Femur (tissue), 1 donor: ENCODE results near the gene C21orf91.
A peak's percentile ranks its signal among the peaks of the same experiment; 100 is the strongest.

Source experiments
- DNase-seq: peaks from one replicate; pipeline ENCODE4 v3.0.0-alpha.2; 2017

Gene C21orf91

DNA sequence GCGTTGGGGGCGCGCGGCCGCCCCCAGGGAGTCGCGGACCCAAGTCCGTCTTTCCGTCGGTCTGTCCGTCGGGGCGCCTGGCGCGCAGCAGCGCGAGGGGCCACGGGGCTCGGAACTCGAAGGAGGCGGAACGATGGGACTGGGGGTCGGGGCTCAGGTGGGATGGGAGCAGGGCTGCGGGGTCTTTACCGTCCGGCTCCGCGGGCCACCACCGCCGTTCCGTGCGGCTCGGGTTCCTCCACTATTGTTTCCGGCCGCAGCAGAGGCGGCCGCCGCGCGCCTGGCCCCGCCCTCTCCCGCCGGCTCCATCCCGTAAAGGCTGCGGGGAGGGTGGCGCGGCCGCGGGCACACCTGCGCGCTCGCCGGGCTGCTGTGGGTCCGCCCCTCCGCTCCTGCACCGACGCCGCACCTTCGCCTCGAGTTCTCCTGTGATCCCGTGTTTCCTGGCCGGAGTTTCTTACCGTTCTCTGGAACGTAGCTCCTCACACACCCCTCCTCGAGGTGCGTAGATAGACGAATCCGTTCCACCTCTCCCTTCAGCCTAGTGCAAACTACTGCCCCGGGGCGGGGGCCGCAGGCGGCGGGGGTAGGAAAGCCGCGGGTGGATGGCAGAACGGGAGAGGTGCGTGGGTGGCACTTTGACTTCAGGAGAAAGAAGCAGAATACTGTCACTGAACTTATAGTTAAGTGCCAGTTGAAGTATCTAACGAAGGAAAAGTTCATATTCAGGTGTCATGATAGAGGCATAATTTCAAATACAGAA lies at the start of gene C21orf91:
Gene C21orf91 (minus strand): TSS at position 243 of the 763 bp plus-strand sequence. CDS start 1,038 bp downstream, outside the sequence.
- peak; percentile 93 for DNase-seq

DNA sequence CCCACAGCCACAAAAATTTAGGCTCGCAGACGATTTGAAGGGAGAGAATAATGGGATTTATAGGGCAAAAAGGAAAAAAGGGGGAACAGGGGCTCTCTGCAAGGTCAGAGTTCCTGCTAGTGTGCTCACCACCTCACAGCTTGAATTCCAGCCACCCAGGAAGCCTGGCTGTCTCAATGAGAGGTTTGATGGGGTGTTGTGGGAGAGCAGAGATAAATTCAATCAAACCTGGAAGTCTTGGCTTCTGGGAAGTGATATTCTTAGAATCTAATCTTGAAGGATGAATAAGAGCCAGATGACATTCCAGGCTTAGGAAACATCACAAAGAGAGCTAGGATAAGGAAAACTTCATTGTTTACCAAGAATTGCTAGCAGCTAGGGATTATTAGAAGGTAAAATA lies 47.4 kb upstream of the C21orf91 start:
- no peak for DNase-seq

DNA sequence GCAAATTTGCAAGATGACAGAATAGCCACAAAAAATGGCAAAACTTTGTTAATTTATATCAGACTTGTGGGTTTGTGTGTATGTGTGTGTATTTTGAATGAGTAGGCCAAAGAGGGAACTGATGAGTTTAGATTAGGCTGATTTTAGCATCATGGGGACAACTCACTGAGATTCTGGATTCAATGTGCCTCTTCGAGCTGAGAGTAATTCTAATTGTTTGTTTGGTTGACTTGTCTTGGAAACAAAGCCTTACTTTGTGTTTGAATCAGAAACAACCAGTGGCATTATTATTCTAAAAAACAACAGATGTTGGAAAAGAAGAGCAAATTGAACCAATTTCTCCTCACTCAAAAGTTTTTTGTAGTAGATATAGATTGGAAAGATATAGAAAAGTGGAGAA lies 40.5 kb upstream of the C21orf91 start:
- DNase-seq = no peak

DNA sequence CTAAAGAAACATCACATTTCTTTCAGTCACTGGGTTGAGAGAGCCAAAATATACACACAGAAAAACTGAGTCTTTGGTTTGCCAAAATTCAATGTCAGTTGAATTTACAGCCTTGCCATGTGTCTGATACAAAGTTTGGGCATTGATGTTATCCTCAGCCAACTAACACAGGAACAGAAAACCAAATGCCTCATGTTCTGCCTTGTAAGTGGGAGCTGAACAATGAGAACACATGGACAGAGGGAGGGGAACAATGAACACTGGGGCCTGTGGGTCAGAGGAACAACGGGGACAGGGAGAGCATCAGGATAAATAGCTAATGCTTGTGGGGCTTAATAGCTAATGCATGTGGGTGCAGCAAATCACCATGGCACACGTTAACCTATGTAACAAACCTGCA lies 39.6 kb upstream of the C21orf91 start:
- DNase-seq = no peak

DNA sequence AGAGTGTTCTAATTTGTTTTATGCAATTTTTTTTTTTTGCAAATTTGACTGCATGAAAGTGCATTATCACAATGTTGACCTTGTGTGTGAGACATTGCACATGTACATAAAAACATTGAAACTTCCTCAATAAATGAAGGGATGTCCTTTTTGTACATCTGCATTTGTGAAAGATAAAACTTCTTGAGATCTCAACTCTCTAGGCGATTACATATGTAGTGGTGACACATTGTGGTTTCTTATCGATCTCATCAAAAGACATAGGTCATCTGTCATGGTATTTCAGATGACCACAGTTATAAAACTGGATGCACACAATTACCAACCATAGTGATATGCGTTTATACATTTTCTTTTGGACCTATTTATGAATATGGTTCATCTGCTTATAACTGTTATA lies 35.6 kb upstream of the C21orf91 start:
- DNase-seq = no peak

DNA sequence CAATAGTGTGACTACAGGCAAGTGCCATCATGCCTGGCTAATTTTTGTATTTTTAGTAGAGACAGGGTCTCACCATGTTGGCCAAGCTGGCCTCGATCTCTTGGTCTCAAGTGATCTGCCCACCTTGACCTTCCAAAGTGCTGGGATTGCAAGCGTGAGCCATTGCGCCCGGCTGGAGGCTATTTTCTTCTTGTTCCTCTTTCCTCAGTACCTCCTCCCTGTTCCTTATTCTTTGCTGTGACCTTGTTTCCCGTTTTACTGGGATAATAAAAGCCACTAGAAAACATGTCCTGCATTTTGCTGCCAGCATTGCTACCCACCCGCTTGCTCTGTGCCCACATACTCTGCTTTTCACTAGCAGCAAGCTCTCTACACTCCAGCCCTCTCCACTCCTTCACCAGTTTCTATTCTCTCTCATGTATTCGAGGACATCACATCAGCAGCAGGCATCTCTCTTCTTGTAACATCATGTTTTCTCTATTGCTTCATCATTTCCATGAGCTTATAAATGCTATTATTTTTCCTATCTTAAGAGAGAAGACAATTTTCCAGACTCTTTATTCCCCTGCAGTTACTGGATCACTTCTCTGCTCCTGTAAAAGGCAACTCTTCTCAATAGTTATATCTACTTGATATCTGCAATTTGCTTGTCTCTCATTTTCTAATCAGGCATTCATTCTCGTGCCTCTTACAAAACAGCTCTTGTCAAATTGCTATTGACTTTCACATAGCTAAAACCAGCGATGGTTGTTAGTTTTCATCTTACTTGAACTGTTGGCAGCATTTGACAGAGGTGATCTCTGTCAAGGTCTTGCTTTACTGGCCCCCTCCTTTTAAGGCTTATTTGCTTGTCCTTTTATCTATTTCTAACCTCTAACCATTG lies 34.5 kb upstream of the C21orf91 start:
- DNase-seq = no peak

DNA sequence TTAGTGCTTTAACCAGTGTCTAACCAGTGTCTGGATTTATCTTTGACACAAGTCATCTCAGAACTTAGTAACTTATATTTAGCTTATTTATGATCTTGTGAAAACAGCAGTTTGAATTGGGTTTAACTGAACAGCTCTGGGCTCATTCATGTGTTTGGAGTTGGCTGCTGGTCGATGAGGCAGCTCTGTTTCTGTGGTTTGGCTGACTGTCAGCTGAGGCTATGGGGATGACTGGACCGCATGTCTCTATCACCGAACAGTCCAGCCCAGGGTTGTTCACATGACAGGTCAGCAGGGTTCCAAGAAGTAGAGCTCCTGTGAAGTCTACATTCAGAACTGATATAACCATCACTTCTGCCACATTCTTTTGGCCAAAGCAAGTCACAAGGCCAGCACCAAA lies 29.1 kb upstream of the C21orf91 start:
- peak; percentile 49 for DNase-seq

DNA sequence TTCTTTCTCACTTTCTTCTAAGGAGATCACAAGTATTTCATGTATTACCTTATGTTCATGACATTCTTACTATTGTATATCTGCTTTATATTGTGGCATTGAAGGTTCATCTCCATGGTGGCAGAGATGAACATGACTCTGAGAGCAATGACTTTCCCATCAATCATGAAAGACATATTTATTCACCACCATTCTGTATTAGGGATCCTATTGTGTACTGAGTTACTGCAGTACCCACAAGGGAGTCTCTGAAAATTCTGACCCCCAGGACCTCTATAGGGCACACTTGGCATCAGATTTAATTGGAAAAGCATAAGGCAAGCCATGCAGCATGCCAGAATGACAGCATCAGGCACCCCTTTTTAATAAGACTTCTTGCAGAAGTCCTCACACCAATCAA lies 21.9 kb upstream of the C21orf91 start:
- no peak for DNase-seq

DNA sequence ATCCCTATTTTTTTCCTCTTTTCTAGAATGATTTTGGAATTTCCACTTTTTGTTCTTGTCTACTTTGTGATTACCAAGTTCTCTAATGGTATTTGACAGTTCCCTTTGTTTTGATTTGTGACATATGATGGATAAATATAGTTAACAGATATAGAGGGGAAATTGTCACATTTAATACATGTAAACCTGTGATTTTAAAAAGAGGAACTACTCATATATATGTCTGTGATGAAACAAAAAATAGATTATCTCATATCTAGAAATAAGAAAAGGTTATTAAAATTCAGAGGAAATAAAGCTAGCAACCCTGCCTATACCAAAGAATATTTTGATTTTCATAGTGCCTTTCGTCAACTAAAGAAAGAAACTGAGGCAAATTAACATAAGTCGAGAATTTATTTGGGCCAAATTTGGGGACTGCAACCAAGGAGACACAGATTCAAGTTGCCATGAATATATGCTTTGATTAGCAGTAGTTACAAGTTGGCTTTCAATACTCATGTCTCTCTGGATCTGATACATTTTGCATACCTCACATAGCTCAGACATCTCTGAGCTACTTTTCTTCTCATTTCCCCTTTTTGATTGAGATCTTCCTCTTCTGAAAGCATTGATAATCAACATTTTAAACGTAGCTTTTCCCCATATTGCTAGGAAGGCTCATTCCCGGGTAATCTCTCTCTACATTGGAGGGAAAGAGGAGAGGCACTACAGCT lies 15.6 kb upstream of the C21orf91 start:
- no peak for DNase-seq

DNA sequence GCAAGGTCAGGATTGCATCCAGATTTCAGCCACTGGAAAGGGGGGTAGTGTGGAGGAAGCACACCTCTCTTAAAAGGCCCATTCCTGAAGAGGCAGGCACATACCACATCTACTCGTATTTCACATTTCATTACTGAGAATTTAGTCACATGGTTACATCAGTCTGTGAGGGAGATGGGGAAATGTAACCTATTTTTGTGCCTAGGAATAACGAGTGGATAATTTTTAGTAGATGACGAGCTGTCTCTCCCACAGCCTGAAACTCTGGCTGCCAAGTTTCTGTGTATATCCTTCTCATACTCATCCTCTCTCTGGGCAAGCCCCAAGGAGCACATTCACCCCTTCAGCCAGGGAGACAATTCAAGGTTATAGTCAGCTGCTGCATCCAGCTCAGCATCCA lies 10.3 kb upstream of the C21orf91 start:
- DNase-seq = no peak

DNA sequence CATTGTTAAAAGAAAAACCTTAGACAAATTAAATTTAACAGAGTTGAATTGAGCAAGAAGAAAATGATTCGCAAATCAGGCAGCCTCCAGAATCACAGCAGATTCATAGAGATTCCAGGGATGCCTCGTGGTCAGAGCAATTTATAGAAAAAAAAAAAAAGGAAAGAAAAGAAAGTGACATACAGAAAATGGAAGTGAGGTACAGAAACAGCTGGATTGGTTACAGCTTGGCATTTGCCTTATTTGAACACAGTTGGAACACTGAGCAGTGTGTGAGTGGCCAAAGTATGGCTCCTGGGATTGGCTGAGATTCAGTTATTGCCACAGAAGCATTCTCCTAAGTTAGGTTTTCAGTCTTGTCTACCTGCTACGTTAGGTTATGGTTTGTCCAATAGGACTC lies 9.1 kb upstream of the C21orf91 start:
- no peak for DNase-seq

DNA sequence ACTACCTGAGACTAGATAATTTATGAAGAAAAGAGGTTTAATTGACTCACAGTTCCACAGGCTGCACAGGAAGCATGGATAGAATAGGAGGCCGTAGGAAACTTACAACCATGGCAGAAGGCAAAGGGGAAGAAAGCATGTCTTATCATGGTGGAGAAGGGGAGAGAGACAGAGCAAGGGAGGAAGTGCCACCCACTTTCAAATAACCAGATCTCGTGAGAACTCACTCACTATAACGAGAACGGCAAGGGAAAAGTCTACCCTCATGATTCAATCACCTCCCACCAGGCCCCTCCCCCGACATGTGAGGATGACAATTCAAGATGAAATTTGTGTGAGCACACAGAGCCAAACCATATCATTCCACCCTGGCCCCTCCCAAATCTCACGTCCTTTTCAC lies 4.7 kb upstream of the C21orf91 start:
- no peak for DNase-seq

DNA sequence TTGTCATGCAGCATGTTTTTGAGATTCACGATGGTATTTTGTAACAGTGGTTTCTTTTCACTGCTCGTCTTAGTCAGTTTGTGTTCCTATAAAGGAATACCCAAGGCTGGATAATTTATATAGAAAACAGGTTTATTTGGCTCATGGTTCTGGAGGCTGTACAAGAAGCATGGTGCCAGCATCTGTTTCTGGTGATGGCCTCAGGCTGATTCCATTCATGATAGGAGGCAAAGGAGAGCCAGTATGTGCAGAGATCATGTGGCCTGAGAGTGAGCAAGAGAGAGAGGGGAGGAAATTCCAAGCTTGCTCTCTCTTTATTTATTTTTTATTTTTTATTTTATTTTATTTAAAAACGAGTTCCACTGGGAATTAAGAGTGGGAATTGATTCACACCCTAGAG lies 2.0 kb upstream of the C21orf91 start:
- no peak for DNase-seq

DNA sequence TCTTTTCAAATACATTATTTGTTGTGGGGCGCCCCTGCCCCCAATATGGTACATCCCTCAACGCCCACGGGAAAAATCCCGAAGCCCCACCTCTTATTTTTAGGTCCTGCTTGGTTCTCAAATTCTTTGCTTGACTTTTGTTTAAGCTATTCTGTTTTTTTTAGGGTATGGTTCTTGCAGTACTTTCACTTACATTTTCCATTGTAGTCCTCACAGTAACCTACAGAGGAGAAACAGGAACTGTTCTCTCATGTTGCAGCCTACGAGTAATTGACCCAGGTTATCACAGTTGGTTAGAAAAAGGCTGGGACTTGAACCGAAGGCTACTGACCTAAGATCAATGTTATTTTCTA lies 697 bp upstream of the C21orf91 start:
- no peak for DNase-seq

DNA sequence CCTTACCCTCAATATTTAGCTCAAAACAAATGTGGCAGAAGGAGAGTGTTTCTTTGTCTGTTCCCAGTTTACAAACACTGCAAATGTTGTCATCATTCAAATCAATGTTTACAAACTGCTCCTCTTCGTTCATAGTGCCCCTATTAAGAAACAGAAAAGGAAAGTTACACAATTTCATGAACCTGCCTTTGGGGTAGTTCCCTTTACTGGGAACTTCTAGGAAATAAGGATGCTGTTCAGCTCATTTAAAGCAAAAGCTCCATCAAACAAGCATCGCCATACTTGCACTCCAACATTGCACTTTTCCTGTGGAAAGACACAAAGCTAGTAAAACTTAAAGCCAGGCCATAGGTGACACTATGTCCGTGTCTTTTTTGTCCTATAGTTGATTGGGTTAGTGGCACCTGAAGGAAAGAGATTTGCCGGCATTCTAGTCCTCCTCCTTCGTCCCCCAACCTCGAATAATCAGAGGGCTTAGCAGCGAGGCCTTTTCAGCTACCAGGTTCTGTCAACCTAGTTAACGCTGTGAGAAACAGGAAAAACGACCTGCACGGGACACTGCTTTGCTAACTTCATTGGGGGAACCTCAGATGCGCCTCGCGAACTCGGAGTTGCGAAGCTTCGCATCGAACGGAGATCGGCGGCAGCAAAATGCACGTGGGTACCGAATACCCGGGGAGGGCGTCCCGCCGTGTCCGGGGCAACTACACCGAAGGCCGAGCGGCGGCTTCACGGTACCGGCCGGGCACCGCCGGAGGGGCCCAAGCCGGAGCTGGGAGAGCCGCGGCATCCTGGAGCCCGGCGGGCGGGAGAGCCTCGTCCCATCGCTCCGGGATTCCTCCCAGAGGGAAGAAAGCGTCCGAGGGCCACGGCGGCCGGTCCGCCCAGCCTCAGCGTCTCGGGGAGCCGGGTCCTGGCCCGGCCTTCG lies 706 bp downstream of the C21orf91 start:
- DNase-seq = peak; percentile 55

DNA sequence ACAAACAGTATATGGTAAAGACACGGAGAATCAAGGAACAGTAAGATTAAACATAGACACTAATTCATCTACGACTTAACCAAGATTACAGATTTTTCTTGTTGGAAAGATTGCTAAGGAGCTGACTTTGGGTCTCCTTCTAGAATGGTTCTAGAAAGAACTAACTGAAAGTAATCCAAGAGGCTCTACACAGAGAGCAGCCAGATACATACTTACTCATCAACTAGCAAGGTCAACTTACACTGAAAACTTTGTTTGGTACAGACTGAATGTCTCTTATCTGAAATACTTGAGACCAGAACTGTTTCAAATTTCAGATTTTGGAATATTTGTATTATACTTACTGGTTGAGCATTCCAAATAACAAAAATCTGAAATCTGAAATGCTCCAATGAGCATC lies 5.8 kb downstream of the C21orf91 start:
- DNase-seq = no peak

DNA sequence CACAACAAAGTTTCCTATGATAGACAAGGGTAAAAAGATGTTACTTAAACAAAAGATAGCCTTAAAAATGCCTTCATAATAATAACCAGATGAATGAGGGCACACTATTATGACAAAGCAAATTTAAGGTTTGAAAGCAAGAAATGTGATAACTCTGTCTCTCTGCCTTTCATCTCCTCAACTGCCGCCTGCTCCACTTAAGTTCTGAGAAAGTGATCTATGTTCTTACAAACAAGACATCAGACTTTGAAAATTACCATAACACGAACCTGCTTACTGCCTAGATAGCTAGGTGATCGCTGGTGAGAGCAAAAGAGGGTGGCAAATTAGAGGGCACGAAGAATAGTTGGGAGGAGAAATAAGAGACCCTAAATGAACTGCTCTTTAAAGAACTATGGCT lies 13.2 kb downstream of the C21orf91 start:
- no peak for DNase-seq

DNA sequence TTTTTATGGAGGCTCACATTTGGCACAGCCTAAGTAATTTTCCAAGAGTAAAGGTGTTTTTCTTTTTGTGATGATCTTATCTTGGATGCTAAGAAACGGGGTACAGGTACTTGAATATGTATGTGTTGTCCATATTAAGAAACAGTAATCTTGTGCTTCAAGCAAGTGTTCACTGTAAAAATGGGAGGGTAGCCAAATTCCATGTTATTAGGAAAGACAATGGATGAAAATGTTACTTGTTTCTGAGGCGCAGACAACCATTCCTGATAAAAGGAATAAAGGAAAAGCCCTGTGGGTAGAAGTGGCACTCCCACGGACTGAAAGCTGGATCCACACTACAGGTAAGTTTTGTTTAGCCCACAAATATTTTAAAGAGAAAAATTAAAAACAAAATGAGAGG lies 15.6 kb downstream of the C21orf91 start:
- no peak for DNase-seq

DNA sequence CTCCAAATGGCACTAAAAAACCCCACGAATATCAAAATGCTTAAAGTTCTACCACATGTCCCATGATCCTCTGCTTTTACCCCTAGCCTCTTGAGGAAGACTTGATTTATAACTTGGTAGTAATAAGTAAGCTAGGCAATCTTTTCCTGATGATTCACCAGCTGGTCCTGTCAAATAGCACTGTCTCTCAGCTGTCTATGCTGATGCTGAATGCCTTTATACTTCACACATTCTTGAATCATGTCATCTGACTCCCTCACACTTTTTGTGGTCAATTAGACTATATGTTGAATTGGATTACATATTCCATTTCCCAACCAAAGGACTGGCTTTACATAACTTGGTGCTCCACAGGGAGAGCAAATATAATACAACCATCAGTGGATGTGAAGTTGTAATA lies 16.6 kb downstream of the C21orf91 start:
- no peak for DNase-seq

DNA sequence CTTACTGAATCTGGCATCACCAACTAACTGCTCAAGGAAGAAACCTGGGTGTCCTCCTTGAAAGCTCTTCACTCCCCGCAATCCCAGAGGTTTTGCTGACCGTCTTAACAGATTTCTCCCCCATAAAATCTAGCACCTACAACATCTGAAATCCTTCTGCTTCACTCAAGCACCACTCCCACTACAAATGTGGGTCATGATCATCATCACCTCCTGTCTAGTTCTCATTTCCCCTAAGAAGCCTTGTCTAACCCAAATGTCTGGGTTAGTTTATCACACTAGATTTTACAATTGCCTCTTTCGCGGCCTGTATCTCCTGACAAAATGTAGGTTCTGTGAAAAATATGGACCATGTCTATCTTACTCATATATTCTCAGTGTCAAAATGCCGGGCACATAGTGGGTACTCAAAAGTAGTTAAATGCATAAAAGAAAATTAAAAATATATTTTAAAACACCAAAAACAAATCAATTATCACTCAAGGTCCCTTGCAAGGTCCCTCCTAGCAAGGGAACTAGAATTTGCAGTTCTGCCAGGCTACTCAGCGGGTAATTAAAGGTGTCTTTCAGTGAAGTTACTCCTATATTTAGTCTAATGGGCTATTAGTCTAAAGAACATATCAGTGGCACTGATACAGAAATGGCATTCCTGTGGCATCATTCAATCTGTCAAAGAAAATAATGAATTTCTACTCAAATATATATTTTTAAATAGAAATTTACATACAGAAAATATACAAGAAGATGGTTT lies 19.6 kb downstream of the C21orf91 start:
- no peak for DNase-seq

DNA sequence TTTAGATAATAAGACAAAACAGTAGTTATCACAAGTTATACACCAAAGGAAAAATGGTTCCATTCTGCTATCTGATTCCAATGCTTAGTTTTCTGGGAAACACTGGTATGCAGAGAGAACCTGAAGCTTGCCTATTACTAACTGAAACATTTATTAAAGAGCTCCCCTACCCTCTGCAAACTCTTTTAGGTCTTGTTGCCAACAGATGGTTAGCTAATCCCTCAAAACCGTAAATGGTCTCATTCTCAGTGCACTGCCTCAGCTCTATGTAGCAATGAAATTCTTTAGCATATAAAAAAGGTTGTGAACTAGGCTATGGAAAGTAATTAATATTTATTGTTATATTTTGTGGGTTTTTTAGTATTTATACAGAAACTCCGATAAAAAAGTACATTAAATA lies 20.4 kb downstream of the C21orf91 start:
- DNase-seq = no peak

DNA sequence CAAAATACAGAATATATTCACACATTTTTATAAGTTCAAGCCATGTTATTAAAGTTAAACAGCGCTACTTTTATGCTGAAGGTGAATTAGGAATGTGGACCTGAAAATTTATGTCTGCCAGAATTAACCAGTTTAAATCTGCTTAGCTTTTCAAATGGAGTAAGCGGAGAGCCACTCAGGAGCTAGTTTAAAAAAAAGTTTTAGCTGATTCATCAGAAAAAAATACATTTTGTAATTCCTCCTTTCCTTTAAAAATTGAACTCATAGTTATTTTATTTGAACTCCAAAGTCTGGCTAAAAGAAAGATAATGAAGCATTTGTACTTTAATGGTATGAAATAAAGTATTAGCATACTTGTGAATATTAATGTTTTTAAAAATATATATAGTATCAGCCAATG lies 21.2 kb downstream of the C21orf91 start:
- DNase-seq = no peak
